Left renal pelvis (tissue), 4 donors: ENCODE results near the gene ZNF236. TPM values are rescaled to one million over a fixed set of nuclear protein-coding genes. Genes with fewer than 3 reads are reported as not detected.
"Not testable (repeated sequence)": the region's sequence is repeated elsewhere in the genome, so short reads cannot be mapped to it uniquely, and the experiment has no call there.

Experiments used
- DNase-seq, 4 donors: peaks; one replicate each; pipeline ENCODE4 v3.0.0-alpha.2; 2013; ENCODE audit warnings: low read depth in 4 of 4, low spot score in 3 of 4
- polyA plus RNA-seq, 4 donors: library from polyadenylated mRNA; unstranded; fragments of 120-200 nt; gene quantifications; one replicate each; pipeline ENCODE4 v1.2.1, GENCODE V29; 2013; ENCODE audit not compliant: insufficient read length in 4 of 4

ZNF236 gene
- polyA plus RNA-seq, 4 donors = 9.1 to 11.3 (median 9.8) TPM

- DNase-seq = no peak
Measured at GRCh38 chr18:76984193-76985155, 162.1 kb downstream of the ZNF236 start.

- DNase-seq = no peak
Measured at GRCh38 chr18:76985156-76985950, 163.0 kb downstream of the ZNF236 start.

GRCh38 chr18:76985951-76986236, 163.5 kb downstream of the ZNF236 start:
- no peak for DNase-seq

- no peak for DNase-seq
Measured at GRCh38 chr18:76986406-76986805, 164.0 kb downstream of the ZNF236 start.

- DNase-seq = no peak
Measured at GRCh38 chr18:76988031-76988826, 165.9 kb downstream of the ZNF236 start.

- DNase-seq = no peak
Measured at GRCh38 chr18:76988827-76989646, 166.7 kb downstream of the ZNF236 start.

- DNase-seq = no peak
Measured at GRCh38 chr18:76989647-76990190, 167.4 kb downstream of the ZNF236 start.

- not testable (repeated sequence) for DNase-seq
Measured at GRCh38 chr18:76990343-76991020, 168.1 kb downstream of the ZNF236 start.

- no peak for DNase-seq
Measured at GRCh38 chr18:76991021-76991688, 168.8 kb downstream of the ZNF236 start.

- DNase-seq = no peak
Measured at GRCh38 chr18:76992226-76993084, 170.1 kb downstream of the ZNF236 start.

GRCh38 chr18:76993085-76993382, 170.7 kb downstream of the ZNF236 start:
- no peak for DNase-seq

- no peak for DNase-seq
Measured at GRCh38 chr18:76993573-76993972, 171.2 kb downstream of the ZNF236 start.

- no peak for DNase-seq
Measured at GRCh38 chr18:76994086-76994654, 171.8 kb downstream of the ZNF236 start.

- no peak for DNase-seq
Measured at GRCh38 chr18:76995896-76996295, 173.5 kb downstream of the ZNF236 start.

GRCh38 chr18:76996429-76996828, 174.1 kb downstream of the ZNF236 start:
- no peak for DNase-seq

- DNase-seq = no peak
Measured at GRCh38 chr18:76997951-76998808, 175.8 kb downstream of the ZNF236 start.

- no peak for DNase-seq
Measured at GRCh38 chr18:76999077-76999476, 176.7 kb downstream of the ZNF236 start.
